Measurements from ENCODE around the gene MASP2. TPM values are rescaled to one million over a fixed set of nuclear protein-coding genes. Genes with fewer than 3 reads are reported as not detected.

Gene MASP2
- polyA plus RNA-seq, 2 of the 4 experiments (the other 2 are of a cell fraction): 0.08 TPM; not detected in 1

- no peak overlapping the region for H3K27ac ChIP-seq
- no peak for DNase-seq (ENCODE audit: low read depth in 1 of 2, low spot score in 1 of 2)
- no peaks in the 10 kb centered on the region for H3K4me1 ChIP-seq
- 82% methylated on average over 13 of the region's 15 CpGs for WGBS (ENCODE audit: missing lambda C conversion rate)
- no peak overlapping the region for H3K4me3 ChIP-seq
- H3K4me2 ChIP-seq: no peak overlapping the region
- no peak for FAIRE-seq
- ATAC-seq: no peak
- TF ChIP-seq, protein P1, sequence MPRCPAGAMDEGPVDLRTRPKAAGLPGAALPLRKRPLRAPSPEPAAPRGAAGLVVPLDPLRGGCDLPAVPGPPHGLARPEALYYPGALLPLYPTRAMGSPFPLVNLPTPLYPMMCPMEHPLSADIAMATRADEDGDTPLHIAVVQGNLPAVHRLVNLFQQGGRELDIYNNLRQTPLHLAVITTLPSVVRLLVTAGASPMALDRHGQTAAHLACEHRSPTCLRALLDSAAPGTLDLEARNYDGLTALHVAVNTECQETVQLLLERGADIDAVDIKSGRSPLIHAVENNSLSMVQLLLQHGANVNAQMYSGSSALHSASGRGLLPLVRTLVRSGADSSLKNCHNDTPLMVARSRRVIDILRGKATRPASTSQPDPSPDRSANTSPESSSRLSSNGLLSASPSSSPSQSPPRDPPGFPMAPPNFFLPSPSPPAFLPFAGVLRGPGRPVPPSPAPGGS (IDR thresholded peaks at IDR 0.05): no peak
- no peak for TF ChIP-seq HOXA7 (CRISPR knock-in tag; IDR thresholded peaks at IDR 0.05)
- TF ChIP-seq, protein P2, sequence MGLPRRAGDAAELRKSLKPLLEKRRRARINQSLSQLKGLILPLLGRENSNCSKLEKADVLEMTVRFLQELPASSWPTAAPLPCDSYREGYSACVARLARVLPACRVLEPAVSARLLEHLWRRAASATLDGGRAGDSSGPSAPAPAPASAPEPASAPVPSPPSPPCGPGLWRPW (IDR thresholded peaks at IDR 0.05): no peak
- TF ChIP-seq, protein P3, sequence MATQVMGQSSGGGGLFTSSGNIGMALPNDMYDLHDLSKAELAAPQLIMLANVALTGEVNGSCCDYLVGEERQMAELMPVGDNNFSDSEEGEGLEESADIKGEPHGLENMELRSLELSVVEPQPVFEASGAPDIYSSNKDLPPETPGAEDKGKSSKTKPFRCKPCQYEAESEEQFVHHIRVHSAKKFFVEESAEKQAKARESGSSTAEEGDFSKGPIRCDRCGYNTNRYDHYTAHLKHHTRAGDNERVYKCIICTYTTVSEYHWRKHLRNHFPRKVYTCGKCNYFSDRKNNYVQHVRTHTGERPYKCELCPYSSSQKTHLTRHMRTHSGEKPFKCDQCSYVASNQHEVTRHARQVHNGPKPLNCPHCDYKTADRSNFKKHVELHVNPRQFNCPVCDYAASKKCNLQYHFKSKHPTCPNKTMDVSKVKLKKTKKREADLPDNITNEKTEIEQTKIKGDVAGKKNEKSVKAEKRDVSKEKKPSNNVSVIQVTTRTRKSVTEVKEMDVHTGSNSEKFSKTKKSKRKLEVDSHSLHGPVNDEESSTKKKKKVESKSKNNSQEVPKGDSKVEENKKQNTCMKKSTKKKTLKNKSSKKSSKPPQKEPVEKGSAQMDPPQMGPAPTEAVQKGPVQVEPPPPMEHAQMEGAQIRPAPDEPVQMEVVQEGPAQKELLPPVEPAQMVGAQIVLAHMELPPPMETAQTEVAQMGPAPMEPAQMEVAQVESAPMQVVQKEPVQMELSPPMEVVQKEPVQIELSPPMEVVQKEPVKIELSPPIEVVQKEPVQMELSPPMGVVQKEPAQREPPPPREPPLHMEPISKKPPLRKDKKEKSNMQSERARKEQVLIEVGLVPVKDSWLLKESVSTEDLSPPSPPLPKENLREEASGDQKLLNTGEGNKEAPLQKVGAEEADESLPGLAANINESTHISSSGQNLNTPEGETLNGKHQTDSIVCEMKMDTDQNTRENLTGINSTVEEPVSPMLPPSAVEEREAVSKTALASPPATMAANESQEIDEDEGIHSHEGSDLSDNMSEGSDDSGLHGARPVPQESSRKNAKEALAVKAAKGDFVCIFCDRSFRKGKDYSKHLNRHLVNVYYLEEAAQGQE (IDR thresholded peaks at IDR 0.05): no peak
- ChIA-PET POLR2A (no interaction called here), CTCF (interaction anchor here (2.0 kb wide), 1 partner anchor 35 kb away, joined by 7 read pairs; no protein-coding TSS in a partner anchor)
- no peaks in the 10 kb centered on the region for H3K9me3 ChIP-seq
These were observed 24.6 kb upstream of the MASP2 start for GRCh38 chr1:11071463-11072215.

GRCh38 chr1:11070876-11071275 lies 23.8 kb upstream of the MASP2 start:
- no peak for TF ChIP-seq BHLHE40 (IDR thresholded peaks at IDR 0.05; ENCODE audit: low read depth, low read length)
- TF ChIP-seq EHMT2 (IDR thresholded peaks at IDR 0.05; ENCODE audit: low read depth): no peak
- no peak for FAIRE-seq
- WGBS (ENCODE audit: missing lambda C conversion rate): 91% methylated on average over 11 of the region's 11 CpGs
- no peaks in the 10 kb centered on the region for H3K9me3 ChIP-seq
- no peak overlapping the region for H3K4me3 ChIP-seq
- ATAC-seq: no peak
- no peaks in the 10 kb centered on the region for H3K4me1 ChIP-seq
- no peak overlapping the region for H3K27ac ChIP-seq
- no peak for DNase-seq (ENCODE audit: low read depth in 1 of 2, low spot score in 1 of 2)
- ChIA-PET CTCF (interaction anchor here (0.8 to 2.0 kb wide), 3 partner anchors 19 to 45 kb away, joined by 3 to 7 read pairs (median 5); no protein-coding TSS in a partner anchor), POLR2A (no interaction called here)
- no peak overlapping the region for H3K4me2 ChIP-seq

- whole genome bisulfite sequencing (ENCODE audit: missing lambda C conversion rate): 92% methylated on average over 15 of the region's 17 CpGs
- Histone ChIP-seq H3K9me3 (no peaks in the 10 kb centered on the region), H3K4me3 (no peak overlapping the region), H3K27ac (no peak overlapping the region), H3K4me2 (no peak overlapping the region), H3K4me1 (no peaks in the 10 kb centered on the region)
- DNase-seq (ENCODE audit: low read depth in 1 of 2, low spot score in 1 of 2): no peak
- ATAC-seq: no peak
- no peak for FAIRE-seq
- POLR2A ChIA-PET: interaction anchor here (1.0 kb wide), 2 partner anchors 9 to 31 kb away, joined by 3 read pairs; partner anchors contain the start of genes EXOSC10 and SRM
- CTCF ChIA-PET: interaction anchor here (0.6 to 1.0 kb wide), 2 partner anchors 32 to 127 kb away, joined by 3 to 4 read pairs; no protein-coding TSS in a partner anchor
- no peak for TF ChIP-seq RARB (CRISPR knock-in tag; IDR thresholded peaks at IDR 0.05)
These were observed 21.8 kb upstream of the MASP2 start for GRCh38 chr1:11068600-11069473.

Data from A549 (cell line).